Nephron (organoid): Measurements from ENCODE around the gene NLN.

Experiments used
- H3K27ac Mint-ChIP-seq, 3 experiments: 2 replicates each; pipeline ENCODE4 v1.8.0; 2020; ENCODE audit warnings: mixed read lengths in 3 of 3, mild to moderate bottlenecking in 2 of 3, moderate library complexity in 1 of 3
- H3K27me3 Mint-ChIP-seq: 2 replicates; pipeline ENCODE4 v1.8.0; 2021; ENCODE audit warnings: low read depth, mild to moderate bottlenecking, moderate library complexity, mixed read lengths
- H3K36me3 Mint-ChIP-seq: 2 replicates; pipeline ENCODE4 v1.8.0; 2020; ENCODE audit warnings: low read depth, mixed read lengths
- H3K4me1 Mint-ChIP-seq: 2 replicates; pipeline ENCODE4 v1.8.0; 2020; ENCODE audit warnings: mixed read lengths
- H3K4me3 Mint-ChIP-seq, 3 experiments: 2 replicates each; pipeline ENCODE4 v1.8.0; 2020; ENCODE audit warnings: mild to moderate bottlenecking in 3 of 3, mixed read lengths in 3 of 3, moderate library complexity in 2 of 3
- H3K9me3 Mint-ChIP-seq: 2 replicates; pipeline ENCODE4 v1.8.0; 2020; ENCODE audit warnings: mixed read lengths
- TF ChIP-seq, protein P1 (sequence below), 3 experiments: fragments of 200-600 bp; sonication (generic); IDR thresholded peaks; one replicate each; pipeline ENCODE4 v1.5.0; 2021; ENCODE audit warnings: antibody characterized with exemption in 3 of 3; ENCODE audit not compliant: unreplicated experiment in 3 of 3

NLN gene

DNA sequence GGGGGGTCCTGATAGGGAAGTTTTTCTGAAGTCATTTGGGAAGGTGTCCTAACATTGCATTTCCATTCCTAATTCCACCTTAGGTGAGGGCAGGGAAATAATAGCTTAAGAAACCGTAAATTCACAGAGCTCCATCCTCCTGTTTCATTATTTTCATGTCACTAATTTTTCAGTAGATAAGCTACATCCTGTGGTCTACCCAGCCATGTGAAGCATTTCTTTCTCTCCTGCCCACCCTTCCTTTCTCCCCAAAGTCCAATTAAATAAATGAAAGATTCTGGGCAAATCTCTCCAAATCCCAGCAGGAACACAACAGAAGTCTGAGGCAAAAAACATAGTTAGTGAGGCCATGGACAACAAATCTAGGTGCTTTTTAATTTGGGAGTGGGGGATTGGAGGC is 109.3 kb downstream of the NLN start:
- H3K27ac Mint-ChIP-seq: peak overlapping the region in 2 of 3 experiments; percentile 22 to 45
- H3K4me3 Mint-ChIP-seq: no peak overlapping the region
- TF ChIP-seq, protein P1, sequence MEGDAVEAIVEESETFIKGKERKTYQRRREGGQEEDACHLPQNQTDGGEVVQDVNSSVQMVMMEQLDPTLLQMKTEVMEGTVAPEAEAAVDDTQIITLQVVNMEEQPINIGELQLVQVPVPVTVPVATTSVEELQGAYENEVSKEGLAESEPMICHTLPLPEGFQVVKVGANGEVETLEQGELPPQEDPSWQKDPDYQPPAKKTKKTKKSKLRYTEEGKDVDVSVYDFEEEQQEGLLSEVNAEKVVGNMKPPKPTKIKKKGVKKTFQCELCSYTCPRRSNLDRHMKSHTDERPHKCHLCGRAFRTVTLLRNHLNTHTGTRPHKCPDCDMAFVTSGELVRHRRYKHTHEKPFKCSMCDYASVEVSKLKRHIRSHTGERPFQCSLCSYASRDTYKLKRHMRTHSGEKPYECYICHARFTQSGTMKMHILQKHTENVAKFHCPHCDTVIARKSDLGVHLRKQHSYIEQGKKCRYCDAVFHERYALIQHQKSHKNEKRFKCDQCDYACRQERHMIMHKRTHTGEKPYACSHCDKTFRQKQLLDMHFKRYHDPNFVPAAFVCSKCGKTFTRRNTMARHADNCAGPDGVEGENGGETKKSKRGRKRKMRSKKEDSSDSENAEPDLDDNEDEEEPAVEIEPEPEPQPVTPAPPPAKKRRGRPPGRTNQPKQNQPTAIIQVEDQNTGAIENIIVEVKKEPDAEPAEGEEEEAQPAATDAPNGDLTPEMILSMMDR (IDR thresholded peaks at IDR 0.05; ENCODE audit: unreplicated experiment in 3 of 3): no peak
- H3K27me3 Mint-ChIP-seq: no peaks in the 10 kb centered on the region
- no peaks in the 10 kb centered on the region for H3K9me3 Mint-ChIP-seq
- peaks cover 54% of the 10 kb centered on the region for H3K4me1 Mint-ChIP-seq
- H3K36me3 Mint-ChIP-seq: peaks cover 10% of the 10 kb centered on the region

DNA sequence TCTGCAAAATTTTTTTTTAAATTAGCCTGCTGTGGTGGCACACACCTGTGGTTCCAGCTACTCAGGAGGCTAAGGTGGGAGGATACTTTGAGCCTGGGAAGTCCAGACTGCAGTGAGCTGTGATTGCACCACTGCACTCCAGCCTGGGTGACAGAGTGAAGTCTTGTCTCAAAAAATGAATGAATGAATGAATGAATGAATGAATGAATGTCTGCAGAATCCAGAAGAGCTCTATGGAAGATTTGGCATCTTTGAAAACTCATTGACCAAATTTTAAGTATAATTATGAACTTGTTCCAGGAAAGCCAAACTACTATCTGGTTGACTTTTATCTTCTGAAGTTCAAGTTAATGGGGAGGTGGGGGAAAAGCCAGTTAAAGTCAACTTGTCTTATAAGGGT is 110.1 kb downstream of the NLN start:
- Mint-ChIP-seq H3K36me3 (peaks cover 9% of the 10 kb centered on the region), H3K4me1 (peaks cover 52% of the 10 kb centered on the region), H3K9me3 (no peaks in the 10 kb centered on the region), H3K27ac (no peak overlapping the region), H3K27me3 (no peaks in the 10 kb centered on the region), H3K4me3 (no peak overlapping the region)
- TF ChIP-seq, protein P1 (IDR thresholded peaks at IDR 0.05; ENCODE audit: unreplicated experiment in 3 of 3): no peak

DNA sequence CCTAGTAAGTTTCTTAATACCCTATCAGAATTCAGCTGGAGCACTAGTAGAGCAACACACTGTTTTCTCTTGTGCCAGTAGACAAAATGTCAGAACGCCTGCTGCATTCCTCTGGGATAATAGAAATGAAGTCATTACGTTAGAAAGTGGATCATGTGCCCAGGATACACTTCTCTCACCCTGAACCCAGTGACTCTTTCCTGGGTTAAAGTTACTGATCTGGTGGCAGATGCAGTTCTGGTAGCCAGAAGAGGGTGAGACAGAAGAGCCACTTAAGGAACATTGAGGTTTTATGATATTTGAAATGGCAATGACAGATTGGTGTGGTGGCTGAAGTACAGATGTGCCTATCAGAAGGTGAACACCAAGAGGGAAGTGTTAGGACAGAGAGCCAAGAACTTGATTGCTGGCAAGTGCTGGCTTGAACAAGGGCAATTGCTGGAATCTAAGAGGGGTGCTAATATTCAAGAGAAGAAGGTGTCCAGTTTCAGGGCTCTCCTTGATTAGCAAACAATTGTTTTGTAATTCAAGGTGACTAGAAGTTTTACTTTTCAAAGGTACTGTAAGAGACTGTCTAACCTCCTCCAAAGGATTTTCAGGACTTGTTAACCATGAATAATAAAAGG is 110.7 kb downstream of the NLN start:
- no peak overlapping the region for H3K27ac Mint-ChIP-seq
- peaks cover 47% of the 10 kb centered on the region for H3K4me1 Mint-ChIP-seq
- no peaks in the 10 kb centered on the region for H3K27me3 Mint-ChIP-seq

DNA sequence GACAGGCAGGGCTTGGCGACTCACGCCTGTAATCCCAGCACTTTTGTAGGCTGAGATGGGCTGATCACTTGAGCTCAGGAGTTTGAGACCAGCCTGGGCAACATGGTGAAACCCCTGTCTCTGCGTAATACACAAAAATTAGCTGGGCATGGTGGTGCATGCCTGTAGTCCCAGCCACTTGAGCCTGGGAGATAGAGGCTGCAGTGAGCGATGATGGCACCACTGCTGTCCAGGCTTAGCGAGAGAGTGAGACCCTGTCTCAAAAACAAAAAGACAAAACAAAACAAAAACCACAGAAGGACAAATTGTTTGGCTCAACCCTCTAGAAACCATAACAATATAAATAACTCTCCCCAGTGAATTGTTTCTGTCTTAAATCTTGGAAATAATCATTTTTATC is 111.8 kb downstream of the NLN start:
- Mint-ChIP-seq H3K4me3 (no peak overlapping the region), H3K9me3 (no peaks in the 10 kb centered on the region), H3K27me3 (no peaks in the 10 kb centered on the region), H3K4me1 (peaks cover 37% of the 10 kb centered on the region), H3K36me3 (no peaks in the 10 kb centered on the region), H3K27ac (no peak overlapping the region)
- TF ChIP-seq, protein P1 (IDR thresholded peaks at IDR 0.05; ENCODE audit: unreplicated experiment in 3 of 3): no peak

More for the DNA sequence above, 110.7 kb downstream of the NLN start:
- Mint-ChIP-seq H3K9me3 (no peaks in the 10 kb centered on the region), H3K4me3 (no peak overlapping the region), H3K36me3 (peaks cover 4% of the 10 kb centered on the region)
- TF ChIP-seq, protein P1 (IDR thresholded peaks at IDR 0.05; ENCODE audit: unreplicated experiment in 3 of 3): no peak

DNA sequence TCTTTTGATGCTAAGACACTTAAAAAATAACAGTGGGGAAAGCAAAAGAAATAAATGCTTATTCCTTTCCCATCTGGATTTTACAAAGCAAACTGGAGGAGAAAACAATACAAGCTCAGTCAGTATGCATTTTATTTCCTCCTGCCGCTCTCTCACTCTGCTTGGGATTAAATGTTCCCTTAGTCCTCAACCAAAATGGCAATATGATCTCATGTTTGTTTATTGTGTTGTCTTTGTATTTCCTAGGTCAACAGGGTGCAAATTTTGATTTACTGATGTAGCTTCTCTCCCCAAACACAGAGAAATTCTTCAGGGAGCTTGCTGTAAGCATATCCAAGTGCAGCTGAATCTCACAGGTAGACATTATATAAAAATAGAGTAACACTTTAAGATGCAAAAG is 112.3 kb downstream of the NLN start:
- Mint-ChIP-seq H3K36me3 (peaks cover 2% of the 10 kb centered on the region), H3K27me3 (no peaks in the 10 kb centered on the region), H3K27ac (no peak overlapping the region), H3K4me3 (no peak overlapping the region), H3K9me3 (no peaks in the 10 kb centered on the region), H3K4me1 (peaks cover 32% of the 10 kb centered on the region)
- TF ChIP-seq, protein P1 (IDR thresholded peaks at IDR 0.05; ENCODE audit: unreplicated experiment in 3 of 3): no peak

DNA sequence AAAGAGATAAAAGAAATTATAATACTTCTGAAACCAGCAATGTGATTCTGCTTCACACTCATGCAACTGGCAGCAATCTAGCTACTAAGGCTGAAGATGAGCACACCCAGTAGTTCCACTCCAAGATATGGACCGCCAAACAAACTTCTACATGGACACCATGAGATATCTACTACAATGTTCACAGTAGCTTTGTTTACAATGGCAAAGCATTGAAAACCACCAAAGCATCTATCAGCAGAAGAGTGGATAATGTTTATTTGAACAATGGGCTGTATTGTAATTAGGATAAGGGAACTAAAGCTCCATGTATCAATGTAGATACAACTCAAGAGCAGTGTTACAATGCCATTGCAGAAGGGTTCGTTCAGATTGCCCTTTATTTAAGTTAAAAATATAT is 113.2 kb downstream of the NLN start:
- no peak overlapping the region for H3K27ac Mint-ChIP-seq
- no peak overlapping the region for H3K4me3 Mint-ChIP-seq
- peaks cover 23% of the 10 kb centered on the region for H3K4me1 Mint-ChIP-seq
- H3K9me3 Mint-ChIP-seq: no peaks in the 10 kb centered on the region
- no peaks in the 10 kb centered on the region for H3K27me3 Mint-ChIP-seq
- TF ChIP-seq, protein P1 (IDR thresholded peaks at IDR 0.05; ENCODE audit: unreplicated experiment in 3 of 3): no peak
- H3K36me3 Mint-ChIP-seq: peaks cover 4% of the 10 kb centered on the region
